HG03575 (cell line): ENCODE measurements around the gene GRB2.
"Not testable (repeated sequence)": the region's sequence is repeated elsewhere in the genome, so short reads cannot be mapped to it uniquely, and the experiment has no call there.

Experiments
- ATAC-seq: cut with Tn5 transposase; IDR thresholded peaks from one replicate; pipeline ENCODE4 v1.9.1; 2021; ENCODE audit not compliant: unreplicated experiment, insufficient number of reproducible peaks, low FRiP score; ENCODE audit errors: extremely low read depth

GRB2 gene

GRCh38 chr17:75393523-75394331 lies 11.8 kb downstream of the GRB2 start:
- ATAC-seq: no peak

GRCh38 chr17:75392559-75392958 lies 12.9 kb downstream of the GRB2 start:
- ATAC-seq: no peak

- ATAC-seq: no peak
These were observed 14.5 kb downstream of the GRB2 start for GRCh38 chr17:75390982-75391381.

- ATAC-seq: no peak
These were observed 16.9 kb downstream of the GRB2 start for GRCh38 chr17:75388476-75389030.

- no peak for ATAC-seq
These were observed 17.7 kb downstream of the GRB2 start for GRCh38 chr17:75387771-75388170.

GRCh38 chr17:75386430-75386829 lies 19.0 kb downstream of the GRB2 start:
- no peak for ATAC-seq

GRCh38 chr17:75384751-75385150 lies 20.7 kb downstream of the GRB2 start:
- ATAC-seq: no peak

GRCh38 chr17:75383842-75384195 lies 21.7 kb downstream of the GRB2 start:
- ATAC-seq: no peak

- ATAC-seq: no peak
These were observed 24.7 kb downstream of the GRB2 start for GRCh38 chr17:75380750-75381149.

- ATAC-seq: no peak
These were observed 25.2 kb downstream of the GRB2 start for GRCh38 chr17:75380315-75380714.

- not testable (repeated sequence) for ATAC-seq
These were observed 26.1 kb downstream of the GRB2 start for GRCh38 chr17:75379426-75379825.

- no peak for ATAC-seq
These were observed 32.2 kb downstream of the GRB2 start for GRCh38 chr17:75373280-75373679.

- no peak for ATAC-seq
These were observed 33.5 kb downstream of the GRB2 start for GRCh38 chr17:75371981-75372380.

GRCh38 chr17:75371339-75371738 lies 34.1 kb downstream of the GRB2 start:
- no peak for ATAC-seq

- ATAC-seq: no peak
These were observed 35.1 kb downstream of the GRB2 start for GRCh38 chr17:75370286-75370915.

GRCh38 chr17:75367838-75368789 lies 37.4 kb downstream of the GRB2 start:
- not testable (repeated sequence) for ATAC-seq

GRCh38 chr17:75367312-75367711 lies 38.2 kb downstream of the GRB2 start:
- no peak for ATAC-seq

GRCh38 chr17:75366432-75366831 lies 39.0 kb downstream of the GRB2 start:
- ATAC-seq: no peak

GRCh38 chr17:75365931-75366275 lies 39.6 kb downstream of the GRB2 start:
- no peak for ATAC-seq
